Tibial artery (tissue), 4 donors: ENCODE results near the gene SMARCAL1.

Source experiments
- DNase-seq, 2 donors: peaks; one replicate each; pipeline ENCODE4 v3.0.0-alpha.2; 2019
- H3K27ac ChIP-seq, 2 donors: fragments of 200-600 bp; sonication (generic) in 1 of 2; 1 replicate in 1 of 2; 2 replicates in 1 of 2; pipeline ENCODE4 v1.5.1; 2018 to 2019; ENCODE audit warnings: mild to moderate bottlenecking in 1 of 2
- H3K27me3 ChIP-seq, 2 donors: fragments of 200-600 bp; sonication (generic) in 1 of 2; one replicate each; pipeline versions ENCODE4 v1.5.1 to v1.6.0; 2016 to 2019
- H3K36me3 ChIP-seq, 3 donors: fragments of 200-600 bp; sonication (generic) in 2 of 3; one replicate each; pipeline ENCODE4 v1.5.1; 2016 to 2019; ENCODE audit warnings: mild to moderate bottlenecking in 2 of 3
- H3K4me1 ChIP-seq, 4 donors: fragments of 200-600 bp; sonication (generic) in 2 of 4; 1 replicate in 3 of 4; 2 replicates in 1 of 4; pipeline ENCODE4 v1.5.1; 2016 to 2019
- H3K4me3 ChIP-seq, 2 donors: fragments of 200-600 bp; sonication (generic) in 1 of 2; 1 replicate in 1 of 2; 2 replicates in 1 of 2; pipeline ENCODE4 v1.5.1; 2018 to 2019; ENCODE audit warnings: mild to moderate bottlenecking in 2 of 2
- H3K9me3 ChIP-seq, 3 donors: fragments of 200-600 bp; sonication (generic) in 1 of 3; one replicate each; pipeline ENCODE4 v1.5.1; 2016 to 2019
- CTCF ChIP-seq, 2 experiments: fragments of 200-600 bp in 1 of 2; fragments of 450-650 bp in 1 of 2; IDR thresholded peaks; one replicate each; pipeline ENCODE4 v1.5.1; 2017 to 2019; ENCODE audit warnings: antibody characterized with exemption in 2 of 2, mild to moderate bottlenecking in 1 of 2, moderate library complexity in 1 of 2
- intact Hi-C: fragments of 100-400 bp; cut with DNase I; formaldehyde crosslinking; loops from one replicate; pipeline ENCODE4 v1.15.0; 2023; ENCODE audit warnings: low total_unique reads

Gene SMARCAL1

GRCh38 chr2:216446343-216446742 is 34.1 kb downstream of the SMARCAL1 start:
- Histone ChIP-seq H3K4me1 (no peaks in the 10 kb centered on the region), H3K9me3 (peaks cover 0 to 5% (median 0%) of the 10 kb centered on the region in 3 donors), H3K27me3 (no peaks in the 10 kb centered on the region), H3K27ac (no peak overlapping the region), H3K4me3 (no peak overlapping the region), H3K36me3 (peaks cover 50 to 84% (median 78%) of the 10 kb centered on the region in 3 donors)
- intact Hi-C loops = no loop called here
- no peak for TF ChIP-seq CTCF (IDR thresholded peaks at IDR 0.05)
- no peak for DNase-seq

GRCh38 chr2:216447293-216447692 is 35.0 kb downstream of the SMARCAL1 start:
- Histone ChIP-seq H3K9me3 (peaks cover 0 to 5% (median 0%) of the 10 kb centered on the region in 3 donors), H3K36me3 (peaks cover 59 to 84% (median 77%) of the 10 kb centered on the region in 3 donors), H3K27me3 (no peaks in the 10 kb centered on the region), H3K27ac (no peak overlapping the region), H3K4me1 (no peaks in the 10 kb centered on the region), H3K4me3 (no peak overlapping the region)
- intact Hi-C loops = no loop called here
- no peak for DNase-seq
- TF ChIP-seq CTCF (IDR thresholded peaks at IDR 0.05) = no peak

GRCh38 chr2:216448829-216449228 is 36.5 kb downstream of the SMARCAL1 start:
- DNase-seq = no peak
- intact Hi-C loops = no loop called here
- Histone ChIP-seq H3K4me3 (no peak overlapping the region), H3K27me3 (no peaks in the 10 kb centered on the region), H3K36me3 (peaks cover 74 to 95% (median 84%) of the 10 kb centered on the region in 3 donors), H3K27ac (no peak overlapping the region), H3K9me3 (peaks cover 0 to 5% (median 0%) of the 10 kb centered on the region in 3 donors), H3K4me1 (no peaks in the 10 kb centered on the region)
- no peak for TF ChIP-seq CTCF (IDR thresholded peaks at IDR 0.05)

GRCh38 chr2:216450346-216450745 is 38.1 kb downstream of the SMARCAL1 start:
- no peak for DNase-seq
- no peak for TF ChIP-seq CTCF (IDR thresholded peaks at IDR 0.05)
- H3K27me3 ChIP-seq = no peaks in the 10 kb centered on the region
- H3K4me3 ChIP-seq = no peak overlapping the region
- H3K9me3 ChIP-seq = peaks cover 0 to 5% (median 0%) of the 10 kb centered on the region in 3 donors
- H3K36me3 ChIP-seq = peaks cover 86 to 98% (median 91%) of the 10 kb centered on the region in 3 donors
- intact Hi-C loops = no loop called here
- no peak overlapping the region for H3K27ac ChIP-seq
- H3K4me1 ChIP-seq = no peaks in the 10 kb centered on the region

- Histone ChIP-seq H3K4me3 (no peak overlapping the region), H3K27ac (no peak overlapping the region), H3K9me3 (peaks cover 0 to 5% (median 0%) of the 10 kb centered on the region in 3 donors), H3K36me3 (peaks cover 86 to 95% (median 93%) of the 10 kb centered on the region in 3 donors), H3K27me3 (no peaks in the 10 kb centered on the region), H3K4me1 (no peaks in the 10 kb centered on the region)
- TF ChIP-seq CTCF (IDR thresholded peaks at IDR 0.05) = no peak
- intact Hi-C loops = no loop called here
- no peak for DNase-seq
Measured at GRCh38 chr2:216450784-216451183, 38.5 kb downstream of the SMARCAL1 start.
